Measurements from ENCODE around the gene BICD1.

Gene BICD1

GRCh38 chr12:32135967-32136366, 29.3 kb downstream of the BICD1 start:
- ATAC-seq (replicated peaks) (no peak), DNase-seq (no peak)
- H3K4me3 Mint-ChIP-seq: no peak overlapping the region
- no peaks in the 10 kb centered on the region for H3K36me3 Mint-ChIP-seq (ENCODE audit: insufficient read depth)
- no peaks in the 10 kb centered on the region for H3K9me3 Mint-ChIP-seq
- H3K4me1 Mint-ChIP-seq (ENCODE audit: low read depth in 2 of 2): peaks cover 13 to 17% of the 10 kb centered on the region in 2 donors
- no peaks in the 10 kb centered on the region for H3K27me3 Mint-ChIP-seq
- no peak overlapping the region for H3K27ac Mint-ChIP-seq

GRCh38 chr12:32136404-32136803, 29.8 kb downstream of the BICD1 start:
- DNase-seq: no peak
- H3K4me3 Mint-ChIP-seq: no peak overlapping the region
- no peak for ATAC-seq (replicated peaks)
- H3K9me3 Mint-ChIP-seq: no peaks in the 10 kb centered on the region
- H3K36me3 Mint-ChIP-seq (ENCODE audit: insufficient read depth): no peaks in the 10 kb centered on the region
- no peaks in the 10 kb centered on the region for H3K27me3 Mint-ChIP-seq
- no peak overlapping the region for H3K27ac Mint-ChIP-seq
- H3K4me1 Mint-ChIP-seq (ENCODE audit: low read depth in 2 of 2): peaks cover 13 to 17% of the 10 kb centered on the region in 2 donors

DNA sequence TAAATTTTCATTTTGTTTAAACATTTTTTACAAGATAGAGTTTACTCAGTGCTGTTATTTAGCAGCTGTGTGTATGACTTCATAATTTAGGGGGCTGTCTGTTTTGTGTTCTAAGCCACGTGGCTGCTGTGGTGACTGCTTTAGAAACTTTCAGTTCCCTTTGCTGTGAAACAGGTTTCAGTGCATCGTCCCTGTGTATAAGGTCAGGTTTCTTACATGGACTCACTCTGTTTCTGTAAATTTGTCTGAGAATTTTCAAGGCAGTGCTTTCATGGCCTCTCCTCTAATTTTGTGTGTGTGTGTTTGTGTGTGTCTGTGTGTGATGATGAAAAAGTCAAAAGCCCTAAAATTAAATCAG, 32.4 kb downstream of the BICD1 start:
- H3K9me3 Mint-ChIP-seq: no peaks in the 10 kb centered on the region
- DNase-seq (no peak), ATAC-seq (replicated peaks) (peak; percentile 61)
- no peaks in the 10 kb centered on the region for H3K36me3 Mint-ChIP-seq (ENCODE audit: insufficient read depth)
- peak overlapping the region; percentile 36 to 70 for H3K27ac Mint-ChIP-seq
- peaks cover 0 to 6% of the 10 kb centered on the region in 2 donors for H3K27me3 Mint-ChIP-seq
- peak overlapping the region; percentile 66 to 79 for H3K4me3 Mint-ChIP-seq
- peaks cover 13 to 21% of the 10 kb centered on the region in 2 donors for H3K4me1 Mint-ChIP-seq (ENCODE audit: low read depth in 2 of 2)

DNA sequence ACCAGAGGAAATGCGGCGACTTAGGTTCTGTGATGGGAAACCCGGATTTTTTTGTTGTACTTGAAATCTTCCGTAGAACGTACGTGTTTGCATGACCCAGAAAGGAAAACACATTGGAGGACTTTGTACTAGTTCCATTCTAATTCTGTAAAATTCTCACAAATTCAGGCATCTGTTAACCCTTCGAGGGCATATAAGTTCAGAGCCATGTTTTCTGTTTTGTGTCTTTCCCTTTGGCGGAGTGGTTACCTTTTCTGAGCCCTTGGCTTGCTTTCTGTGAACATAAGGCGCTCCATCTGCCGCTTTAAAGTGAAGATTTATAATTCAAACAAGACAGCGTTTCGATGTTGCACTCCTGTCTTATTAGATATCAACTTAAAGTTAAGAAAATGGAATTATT, 34.2 kb downstream of the BICD1 start:
- Mint-ChIP-seq H3K27ac (no peak overlapping the region), H3K36me3 (ENCODE audit: insufficient read depth) (no peaks in the 10 kb centered on the region), H3K4me1 (ENCODE audit: low read depth in 2 of 2) (peaks cover 6 to 9% of the 10 kb centered on the region in 2 donors), H3K4me3 (no peak overlapping the region), H3K27me3 (peaks cover 0 to 6% of the 10 kb centered on the region in 2 donors), H3K9me3 (no peaks in the 10 kb centered on the region)
- no peak for DNase-seq
- no peak for ATAC-seq (replicated peaks)

- no peaks in the 10 kb centered on the region for H3K9me3 Mint-ChIP-seq
- H3K4me3 Mint-ChIP-seq: no peak overlapping the region
- no peak for ATAC-seq (replicated peaks)
- H3K27me3 Mint-ChIP-seq: peaks cover 0 to 6% of the 10 kb centered on the region in 2 donors
- H3K36me3 Mint-ChIP-seq (ENCODE audit: insufficient read depth): no peaks in the 10 kb centered on the region
- H3K27ac Mint-ChIP-seq: no peak overlapping the region
- H3K4me1 Mint-ChIP-seq (ENCODE audit: low read depth in 2 of 2): peaks cover 0 to 4% of the 10 kb centered on the region in 2 donors
- DNase-seq: no peak
Measured at GRCh38 chr12:32145096-32145495, 38.4 kb downstream of the BICD1 start.

DNA sequence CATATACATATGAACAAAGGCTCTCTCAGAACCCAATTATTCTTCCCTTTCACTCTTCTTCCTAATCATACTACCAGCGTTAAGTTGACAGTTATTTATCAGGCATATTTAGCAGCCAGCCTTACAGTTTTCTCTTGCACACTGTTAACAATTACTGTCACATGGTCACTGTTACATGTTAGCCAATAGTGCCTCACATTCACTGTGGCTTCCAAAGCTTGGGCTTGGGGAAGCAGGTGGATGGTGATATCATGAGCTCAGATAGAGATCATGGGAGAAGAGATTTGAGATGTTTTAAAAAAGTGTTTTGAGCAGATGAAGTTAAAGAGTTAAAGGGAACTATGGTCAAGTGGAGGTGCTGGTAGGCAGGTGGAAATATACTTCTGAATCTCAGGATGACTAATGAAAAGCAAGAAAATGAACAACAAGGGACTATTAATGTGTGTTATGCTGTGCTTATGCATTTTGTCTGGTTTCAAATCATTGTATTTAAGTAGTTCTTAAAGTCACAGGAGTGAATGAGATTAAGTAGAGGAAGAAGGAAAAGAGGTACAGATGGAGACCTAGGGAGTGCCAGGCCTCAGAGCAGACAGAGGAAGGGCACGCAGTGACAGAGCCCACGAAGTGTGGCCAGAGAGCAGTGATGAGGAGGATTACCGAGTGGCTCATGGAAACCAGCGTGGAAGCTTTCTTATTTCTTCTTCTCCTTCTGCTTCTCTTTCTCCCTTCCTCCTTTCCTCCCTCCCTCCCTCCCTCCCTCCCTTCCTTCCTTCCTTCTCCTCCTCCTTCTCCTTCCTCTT, 39.6 kb downstream of the BICD1 start:
- Mint-ChIP-seq H3K27ac (no peak overlapping the region), H3K27me3 (peaks cover 0 to 6% of the 10 kb centered on the region in 2 donors), H3K4me1 (ENCODE audit: low read depth in 2 of 2) (peaks cover 0 to 4% of the 10 kb centered on the region in 2 donors), H3K4me3 (no peak overlapping the region), H3K36me3 (ENCODE audit: insufficient read depth) (no peaks in the 10 kb centered on the region), H3K9me3 (no peaks in the 10 kb centered on the region)
- DNase-seq: no peak
- no peak for ATAC-seq (replicated peaks)

GRCh38 chr12:32148372-32148771, 41.7 kb downstream of the BICD1 start:
- Mint-ChIP-seq H3K4me3 (no peak overlapping the region), H3K27me3 (no peaks in the 10 kb centered on the region)

DNA sequence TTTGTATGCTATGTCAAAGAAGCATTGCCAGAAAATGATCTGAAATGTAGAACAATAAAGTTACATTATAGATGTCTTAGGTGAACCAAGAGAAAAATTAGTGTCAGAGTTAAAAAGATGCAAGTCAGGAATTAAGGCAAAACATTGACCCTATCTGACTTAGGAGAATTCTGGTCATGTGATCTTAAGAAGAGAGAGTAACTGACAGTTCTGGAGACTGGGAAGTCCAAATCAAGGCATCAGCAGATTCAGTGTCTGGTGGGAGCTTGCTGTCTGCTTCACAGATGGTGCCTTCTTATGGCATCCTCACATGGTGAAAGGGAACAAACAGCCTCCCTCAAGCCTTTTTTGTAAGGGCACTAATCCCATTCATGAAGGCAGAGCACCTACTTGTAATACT, 42.8 kb downstream of the BICD1 start:
- H3K4me3 Mint-ChIP-seq: no peak overlapping the region
- H3K9me3 Mint-ChIP-seq: no peaks in the 10 kb centered on the region
- no peak for DNase-seq
- H3K36me3 Mint-ChIP-seq (ENCODE audit: insufficient read depth): no peaks in the 10 kb centered on the region
- H3K27me3 Mint-ChIP-seq: no peaks in the 10 kb centered on the region
- ATAC-seq (replicated peaks): no peak
- no peak overlapping the region for H3K27ac Mint-ChIP-seq
- no peaks in the 10 kb centered on the region for H3K4me1 Mint-ChIP-seq (ENCODE audit: low read depth in 2 of 2)

More at GRCh38 chr12:32148372-32148771, 41.7 kb downstream of the BICD1 start:
- ATAC-seq (replicated peaks) (no peak), DNase-seq (no peak)
- Mint-ChIP-seq H3K27ac (no peak overlapping the region), H3K36me3 (ENCODE audit: insufficient read depth) (no peaks in the 10 kb centered on the region), H3K9me3 (no peaks in the 10 kb centered on the region), H3K4me1 (ENCODE audit: low read depth in 2 of 2) (no peaks in the 10 kb centered on the region)

DNA sequence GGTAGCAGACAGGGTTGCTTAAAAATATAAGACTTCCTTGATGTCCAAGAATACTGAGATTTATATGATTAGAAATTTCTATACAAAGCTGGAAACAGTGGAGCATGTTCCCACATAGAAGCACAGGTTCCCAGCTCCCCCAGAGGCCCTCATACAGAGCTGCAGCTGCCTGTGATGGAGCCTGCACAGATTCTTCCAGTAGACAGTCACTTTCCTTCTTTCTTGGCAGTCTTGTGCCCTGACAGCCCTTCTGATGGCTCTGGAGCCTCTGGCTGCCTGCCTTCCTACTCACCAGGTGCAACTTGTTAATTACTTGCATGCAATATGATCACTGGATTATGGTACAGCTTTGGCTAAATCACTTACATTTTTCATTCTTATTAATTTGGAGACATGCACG, 44.4 kb downstream of the BICD1 start:
- Mint-ChIP-seq H3K4me1 (ENCODE audit: low read depth in 2 of 2) (no peaks in the 10 kb centered on the region), H3K9me3 (no peaks in the 10 kb centered on the region), H3K4me3 (no peak overlapping the region), H3K36me3 (ENCODE audit: insufficient read depth) (no peaks in the 10 kb centered on the region), H3K27ac (no peak overlapping the region), H3K27me3 (no peaks in the 10 kb centered on the region)
- ATAC-seq (replicated peaks) (no peak), DNase-seq (no peak)

- Mint-ChIP-seq H3K4me1 (ENCODE audit: low read depth in 2 of 2) (no peaks in the 10 kb centered on the region), H3K9me3 (no peaks in the 10 kb centered on the region), H3K27me3 (no peaks in the 10 kb centered on the region), H3K36me3 (ENCODE audit: insufficient read depth) (no peaks in the 10 kb centered on the region), H3K4me3 (no peak overlapping the region), H3K27ac (no peak overlapping the region)
- DNase-seq: no peak
- no peak for ATAC-seq (replicated peaks)
Measured at GRCh38 chr12:32151552-32151951, 44.9 kb downstream of the BICD1 start.

GRCh38 chr12:32155041-32155440, 48.4 kb downstream of the BICD1 start:
- Mint-ChIP-seq H3K4me3 (no peak overlapping the region), H3K4me1 (ENCODE audit: low read depth in 2 of 2) (peaks cover 4 to 5% of the 10 kb centered on the region in 2 donors), H3K36me3 (ENCODE audit: insufficient read depth) (no peaks in the 10 kb centered on the region), H3K27ac (no peak overlapping the region), H3K9me3 (no peaks in the 10 kb centered on the region), H3K27me3 (no peaks in the 10 kb centered on the region)
- DNase-seq (no peak), ATAC-seq (replicated peaks) (no peak)

DNA sequence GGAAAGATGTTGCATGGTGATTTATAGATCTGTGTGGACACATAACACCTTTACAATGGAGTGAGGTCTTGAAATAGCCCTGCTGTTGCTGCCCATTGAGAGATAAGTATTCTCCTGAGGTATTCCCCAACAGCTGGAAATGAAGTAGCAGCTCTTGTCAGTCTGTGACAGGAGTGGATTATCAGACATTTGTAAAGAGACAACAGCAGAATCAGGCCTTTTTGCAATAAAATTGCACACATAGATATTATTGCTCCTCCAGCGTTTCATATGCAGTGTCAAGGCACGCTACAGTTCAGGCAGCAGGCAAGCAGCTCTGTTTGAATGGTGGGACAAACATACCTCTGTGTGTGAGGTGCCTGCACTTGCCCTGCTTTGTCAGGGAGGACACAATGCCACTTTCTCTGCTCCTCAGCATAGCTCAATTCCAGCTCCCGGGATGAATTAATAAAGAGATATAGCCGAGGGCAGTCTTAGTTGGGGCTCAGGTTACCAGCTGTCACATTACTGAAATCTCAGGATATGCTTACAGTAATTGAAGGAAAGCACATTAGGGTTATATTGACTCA, 49.4 kb downstream of the BICD1 start:
- Mint-ChIP-seq H3K4me1 (ENCODE audit: low read depth in 2 of 2) (peaks cover 4 to 7% of the 10 kb centered on the region in 2 donors), H3K9me3 (no peaks in the 10 kb centered on the region), H3K27me3 (no peaks in the 10 kb centered on the region), H3K27ac (peak overlapping the region; percentile 32 to 59), H3K4me3 (no peak overlapping the region), H3K36me3 (ENCODE audit: insufficient read depth) (no peaks in the 10 kb centered on the region)
- DNase-seq (no peak), ATAC-seq (replicated peaks) (no peak)

DNA sequence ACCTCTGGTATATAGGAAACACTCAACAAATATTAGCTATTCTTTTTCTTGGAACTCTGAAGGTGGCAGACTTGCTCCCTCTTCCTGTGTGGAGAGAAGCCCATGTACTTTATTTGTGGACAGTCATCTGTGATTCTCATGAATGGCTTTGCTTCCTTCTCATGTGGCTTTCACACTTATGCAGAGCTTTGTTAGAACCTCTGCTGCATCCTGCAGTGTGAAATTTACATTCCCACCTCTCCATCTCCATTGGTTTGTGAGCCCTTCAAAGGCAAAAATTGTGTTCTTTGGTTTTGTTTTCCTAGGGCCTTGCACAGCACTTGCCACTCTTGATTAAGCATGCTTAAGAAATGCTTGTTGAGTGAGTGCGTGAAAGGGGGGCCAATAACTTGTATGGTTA, 51.9 kb downstream of the BICD1 start:
- H3K27me3 Mint-ChIP-seq: no peaks in the 10 kb centered on the region
- ATAC-seq (replicated peaks): no peak
- H3K4me3 Mint-ChIP-seq: no peak overlapping the region
- H3K27ac Mint-ChIP-seq: no peak overlapping the region
- no peaks in the 10 kb centered on the region for H3K9me3 Mint-ChIP-seq
- H3K36me3 Mint-ChIP-seq (ENCODE audit: insufficient read depth): no peaks in the 10 kb centered on the region
- DNase-seq: no peak
- peaks cover 4 to 7% of the 10 kb centered on the region in 2 donors for H3K4me1 Mint-ChIP-seq (ENCODE audit: low read depth in 2 of 2)

DNA sequence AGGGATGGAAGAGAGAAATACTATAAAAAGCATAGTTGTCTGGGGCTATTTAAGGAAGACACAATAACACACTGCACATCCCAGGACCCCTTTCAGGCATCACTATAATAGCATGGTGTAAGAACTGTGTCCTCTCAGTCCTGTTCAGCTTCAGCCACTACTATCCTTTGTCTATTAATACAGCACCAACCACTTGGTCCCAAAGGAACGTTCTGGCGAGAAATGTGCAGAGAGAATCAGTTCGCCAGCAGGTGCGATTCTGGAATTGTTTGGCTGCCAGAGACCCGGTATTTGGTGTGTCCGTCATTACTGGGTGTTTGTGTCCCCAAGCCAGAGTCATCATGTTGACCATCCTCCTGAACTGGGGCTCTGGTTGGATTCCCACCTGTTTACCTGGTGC, 52.7 kb downstream of the BICD1 start:
- Mint-ChIP-seq H3K4me3 (no peak overlapping the region), H3K4me1 (ENCODE audit: low read depth in 2 of 2) (peaks cover 4 to 7% of the 10 kb centered on the region in 2 donors), H3K27ac (peak overlapping the region in 1 of 2 donors; percentile 82), H3K27me3 (no peaks in the 10 kb centered on the region), H3K9me3 (no peaks in the 10 kb centered on the region), H3K36me3 (ENCODE audit: insufficient read depth) (no peaks in the 10 kb centered on the region)
- DNase-seq (no peak), ATAC-seq (replicated peaks) (no peak)
